HG02981 (cell line): ENCODE data around the gene RNF169.
"Not testable (repeated sequence)": the region's sequence is repeated elsewhere in the genome, so short reads cannot be mapped to it uniquely, and the experiment has no call there.

ENCODE experiments used
- ATAC-seq: cut with Tn5 transposase; IDR thresholded peaks from one replicate; pipeline ENCODE4 v1.9.1; 2021; ENCODE audit warnings: mild to moderate bottlenecking, moderate library complexity; ENCODE audit not compliant: unreplicated experiment

RNF169 gene

DNA sequence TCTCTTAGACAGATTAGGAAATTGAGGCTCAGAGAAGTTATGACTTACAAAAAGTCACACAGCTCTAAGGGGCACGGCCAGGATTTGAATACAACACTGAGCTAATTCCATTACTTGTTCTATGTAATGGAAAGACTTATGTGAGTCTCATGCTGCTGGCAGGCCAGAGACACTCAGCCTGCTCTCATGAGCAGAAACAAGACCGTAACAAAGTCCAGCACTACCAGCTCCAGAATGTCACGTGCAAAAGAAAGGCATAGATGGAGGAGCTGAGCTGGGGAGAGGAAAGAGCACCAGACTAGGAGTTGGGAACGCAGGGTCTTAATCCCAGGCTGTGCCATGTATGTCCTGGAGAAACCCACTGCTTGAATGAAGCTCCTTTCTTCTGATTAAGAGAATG, 19.3 kb upstream of the RNF169 start:
- no peak for ATAC-seq

DNA sequence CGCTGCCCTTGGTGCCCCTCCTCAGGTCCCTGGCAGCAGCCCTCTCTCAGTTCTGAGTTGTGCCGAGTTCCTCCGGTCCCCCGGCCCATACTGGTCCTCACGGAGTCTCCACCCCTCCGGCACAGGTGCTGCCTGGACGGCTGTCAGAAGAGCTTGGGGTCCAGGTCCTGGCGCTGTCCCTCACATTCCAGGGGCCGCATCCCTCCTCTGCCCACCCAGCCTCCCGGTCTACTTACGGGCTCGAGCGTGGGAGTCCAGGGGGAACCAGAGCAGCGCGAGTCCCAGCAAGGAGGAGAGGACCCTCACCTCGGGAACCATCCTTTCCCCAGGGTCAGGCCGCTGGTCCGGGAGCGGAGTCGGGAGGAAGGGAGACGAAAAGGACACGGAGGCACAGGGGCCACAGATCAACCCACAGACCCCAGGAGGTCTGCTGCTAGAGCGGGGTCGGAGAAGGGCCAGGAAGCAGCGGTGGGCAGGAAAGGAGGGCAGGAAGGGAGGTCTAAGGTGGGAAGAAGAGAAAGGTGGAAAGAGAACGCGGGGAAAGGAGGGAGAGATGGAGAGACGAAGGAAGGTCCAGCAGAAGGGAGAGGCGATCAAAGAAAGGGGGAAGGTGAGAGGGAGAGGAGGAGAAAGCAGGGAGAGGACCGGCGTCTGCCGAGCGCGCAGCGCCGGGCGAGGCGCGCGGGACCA, 17.9 kb upstream of the RNF169 start:
- ATAC-seq = no peak

DNA sequence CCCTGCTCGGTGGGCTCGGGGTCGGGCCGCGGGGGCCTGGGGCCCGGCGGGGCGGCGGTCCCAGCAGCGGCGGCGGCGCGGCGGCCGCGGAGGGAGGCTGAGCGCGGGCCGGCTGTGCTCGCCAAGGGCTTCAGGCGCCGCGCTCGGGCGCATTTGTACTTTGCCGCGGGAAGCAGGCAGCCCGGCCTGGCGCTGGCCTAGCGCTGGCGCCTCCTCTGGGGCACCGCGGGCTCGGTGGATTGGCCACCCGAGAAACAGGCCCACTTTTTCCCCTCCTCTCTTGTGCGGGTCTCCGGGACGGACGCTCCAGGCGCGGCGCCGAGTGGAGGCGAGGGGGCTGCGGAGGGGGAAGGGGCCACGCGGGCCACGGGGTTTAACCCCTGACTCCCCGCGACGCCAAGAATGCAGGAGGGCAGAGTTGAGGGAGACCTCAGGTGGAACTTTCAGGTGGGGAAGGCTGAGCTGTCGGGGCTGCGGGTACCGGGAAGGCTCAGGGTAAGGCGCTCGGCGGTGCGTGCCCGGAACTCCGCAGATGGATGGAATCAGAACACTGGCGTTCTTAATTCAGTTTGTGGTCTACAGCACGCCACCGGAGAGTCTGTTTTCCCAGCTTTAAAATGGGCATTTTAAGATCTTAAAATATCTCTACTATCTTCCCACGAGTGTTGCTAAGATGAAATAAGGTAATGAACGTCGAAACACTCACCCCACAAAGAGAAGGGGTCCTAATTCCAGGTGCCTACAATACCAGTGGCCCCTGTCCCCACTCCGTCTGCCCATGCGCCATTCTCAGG, 17.2 kb upstream of the RNF169 start, which contains the start of gene CHRDL2:
CHRDL2 (minus strand) TSS at position 126 of the 794 bp plus-strand sequence. CDS start 538 bp downstream, outside the sequence.
- ATAC-seq = no peak

DNA sequence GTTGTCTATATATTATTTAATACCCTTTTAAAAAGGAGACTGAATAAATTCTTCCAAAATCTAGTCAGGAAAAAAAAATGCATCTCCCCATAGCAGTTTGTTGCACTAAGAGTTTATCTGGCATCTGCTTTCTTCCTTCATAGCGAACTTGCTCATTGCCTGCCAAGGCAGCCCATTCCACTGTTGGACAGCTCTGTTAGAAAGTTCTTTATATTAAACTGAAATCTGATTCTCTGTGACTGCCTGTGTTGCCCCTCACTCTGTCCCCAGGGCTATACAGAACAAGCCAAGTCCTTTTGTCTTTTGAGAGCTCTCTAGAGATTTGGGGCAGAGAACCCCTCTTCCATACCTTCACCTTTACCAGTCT, 14.1 kb upstream of the RNF169 start:
- ATAC-seq = no peak

DNA sequence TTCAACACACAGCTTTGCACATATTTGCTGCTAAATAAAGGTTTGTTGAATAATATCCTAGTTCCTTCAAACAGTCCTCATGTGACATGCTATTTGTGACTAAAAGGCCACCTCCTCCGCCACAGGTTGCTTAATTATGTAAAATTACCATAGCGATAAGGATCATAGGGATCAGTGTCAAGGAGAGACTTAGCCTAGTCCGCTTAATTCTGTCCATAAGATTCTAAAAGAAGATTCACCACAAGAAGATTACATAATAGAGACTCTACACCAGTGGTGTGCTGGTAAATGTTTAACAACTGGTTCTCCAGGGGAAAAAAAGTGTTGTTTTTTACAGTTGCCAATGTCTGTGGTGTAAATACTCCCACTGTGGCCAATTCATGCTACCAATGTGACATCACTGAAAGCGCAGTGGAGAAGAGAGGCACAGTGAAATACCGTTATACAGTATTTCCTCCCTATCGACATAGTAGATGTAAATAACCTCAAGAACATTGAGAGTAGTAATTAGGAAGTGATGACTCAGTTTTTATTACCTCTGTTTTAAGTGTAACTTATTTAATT, 13.2 kb upstream of the RNF169 start:
- ATAC-seq = no peak

DNA sequence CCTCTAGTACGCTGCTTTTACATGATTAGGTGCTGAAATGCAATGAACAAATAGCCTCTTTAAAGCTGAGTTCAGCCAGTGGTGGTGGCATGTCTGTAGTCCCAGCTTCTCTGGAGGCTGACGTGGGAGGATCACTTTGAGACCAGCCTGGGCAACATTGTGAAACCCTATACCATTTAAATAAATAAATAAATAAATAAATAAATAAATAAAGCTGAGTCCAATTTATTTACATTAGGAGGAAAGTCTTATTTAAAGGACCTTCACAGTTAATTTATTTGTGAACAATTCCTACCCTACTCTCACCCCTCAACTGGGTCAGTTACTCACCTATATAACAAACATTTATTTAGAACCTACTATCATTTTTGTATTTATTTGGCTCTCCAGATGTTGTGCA, 12.6 kb upstream of the RNF169 start:
- no peak for ATAC-seq

DNA sequence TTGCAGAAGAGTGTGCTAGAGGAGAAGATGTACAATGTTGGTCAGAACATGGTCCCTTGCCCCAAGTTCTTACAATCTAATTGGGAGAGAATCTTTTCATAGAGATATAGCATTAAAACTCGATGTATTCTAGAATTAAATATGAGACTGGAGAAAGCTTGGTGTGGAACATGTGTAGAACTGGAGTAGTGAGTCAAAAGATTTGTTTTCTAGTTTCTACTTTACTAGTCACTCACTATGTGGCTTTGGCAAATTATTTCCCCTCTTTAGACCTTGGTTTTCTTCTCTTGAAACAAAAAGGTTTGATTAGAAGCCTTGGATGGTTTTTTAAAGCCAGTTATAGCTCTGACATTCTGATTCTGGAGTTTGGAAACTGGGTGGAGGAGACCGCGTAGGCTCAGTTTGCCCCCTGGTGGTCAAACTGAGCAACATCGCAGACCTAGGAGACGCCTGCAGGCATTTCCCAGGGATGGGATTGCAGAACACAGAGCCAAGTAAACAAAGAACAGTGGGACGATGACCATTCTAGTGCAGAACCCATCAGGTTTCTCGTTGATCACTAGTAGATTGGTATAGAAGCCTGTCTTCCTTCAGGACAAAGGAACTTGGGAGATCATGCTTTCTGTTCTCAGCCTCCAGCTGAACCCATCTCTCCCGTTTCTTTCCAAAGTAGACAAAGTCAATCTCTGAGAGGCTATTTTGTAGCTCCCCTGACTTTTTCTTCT, 8.9 kb upstream of the RNF169 start:
- no peak for ATAC-seq

DNA sequence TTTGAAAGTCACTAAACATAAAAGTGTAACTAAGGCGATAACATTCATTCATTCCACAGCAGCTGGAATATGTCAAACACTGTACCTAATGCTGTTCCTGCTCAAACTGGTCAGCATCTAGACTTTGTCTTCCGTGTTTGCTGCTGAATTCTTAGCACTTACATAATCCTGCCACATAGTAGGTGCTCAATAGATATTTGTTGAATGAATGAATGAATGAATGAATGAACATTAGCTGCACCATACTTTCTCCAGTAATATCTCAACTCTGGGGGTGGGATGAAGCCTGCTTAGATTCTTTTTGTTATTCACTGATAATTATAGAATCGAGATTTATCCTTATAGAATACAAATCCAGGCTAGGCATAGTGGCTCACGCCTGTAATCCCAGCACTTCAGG, 6.6 kb upstream of the RNF169 start:
- no peak for ATAC-seq

DNA sequence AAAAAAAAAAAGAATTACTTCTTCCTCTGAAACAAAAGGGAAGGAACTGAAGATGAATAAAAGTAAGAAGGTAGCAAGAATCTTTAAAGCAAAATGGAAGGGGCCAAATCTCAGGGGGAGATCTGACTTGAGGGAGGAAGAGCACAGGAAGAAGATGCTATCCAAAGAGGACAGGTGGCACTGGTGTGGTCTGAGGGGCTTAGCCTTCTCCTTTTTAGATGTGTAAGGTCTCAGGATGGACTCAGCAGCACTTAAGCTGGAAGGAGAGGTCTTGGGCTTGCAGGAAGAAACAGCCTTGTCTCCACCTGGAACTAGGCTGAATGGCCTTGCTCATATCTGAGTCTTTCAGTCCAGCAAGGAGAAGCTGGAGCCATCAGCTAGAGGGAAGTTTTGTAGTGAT, 5.0 kb upstream of the RNF169 start:
- no peak for ATAC-seq

DNA sequence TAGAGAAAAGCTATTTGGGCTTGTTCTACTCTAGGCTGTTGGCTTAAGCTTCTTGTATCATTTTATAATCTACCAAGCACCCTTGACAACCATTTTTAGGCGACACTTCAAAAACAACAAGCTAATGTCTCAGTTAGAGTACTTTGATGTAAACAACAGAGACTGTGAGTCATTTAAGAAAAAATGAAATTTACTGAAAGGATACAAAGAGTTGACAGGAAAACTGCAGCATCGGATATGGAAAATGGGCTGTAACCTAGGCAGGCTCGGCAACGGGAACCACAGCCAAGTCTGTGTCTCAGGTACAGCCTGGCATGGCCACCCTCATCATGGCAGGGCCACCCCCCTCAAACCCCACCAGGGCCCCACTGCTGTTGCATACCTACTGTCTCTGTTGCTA, 4.4 kb upstream of the RNF169 start:
- no peak for ATAC-seq

DNA sequence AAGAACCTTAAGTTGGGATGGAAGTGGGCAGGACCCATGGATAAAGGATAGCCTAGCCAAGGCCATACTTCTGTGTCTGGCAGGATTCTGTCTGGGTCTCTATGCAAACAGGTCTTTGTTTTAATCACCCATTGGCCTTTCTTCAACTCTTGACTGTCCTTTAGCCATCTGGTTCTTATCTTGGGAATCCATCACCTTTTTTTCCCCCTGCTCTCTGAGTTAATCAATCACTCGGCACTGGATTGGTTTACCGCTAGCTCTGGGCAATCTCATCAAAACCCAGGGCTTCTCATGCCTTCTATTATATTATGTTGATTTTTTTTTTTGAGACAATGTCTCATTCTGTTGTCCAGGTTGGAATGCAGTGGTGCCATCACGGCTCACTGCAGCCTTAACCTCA, 1.8 kb upstream of the RNF169 start:
- ATAC-seq = no peak

DNA sequence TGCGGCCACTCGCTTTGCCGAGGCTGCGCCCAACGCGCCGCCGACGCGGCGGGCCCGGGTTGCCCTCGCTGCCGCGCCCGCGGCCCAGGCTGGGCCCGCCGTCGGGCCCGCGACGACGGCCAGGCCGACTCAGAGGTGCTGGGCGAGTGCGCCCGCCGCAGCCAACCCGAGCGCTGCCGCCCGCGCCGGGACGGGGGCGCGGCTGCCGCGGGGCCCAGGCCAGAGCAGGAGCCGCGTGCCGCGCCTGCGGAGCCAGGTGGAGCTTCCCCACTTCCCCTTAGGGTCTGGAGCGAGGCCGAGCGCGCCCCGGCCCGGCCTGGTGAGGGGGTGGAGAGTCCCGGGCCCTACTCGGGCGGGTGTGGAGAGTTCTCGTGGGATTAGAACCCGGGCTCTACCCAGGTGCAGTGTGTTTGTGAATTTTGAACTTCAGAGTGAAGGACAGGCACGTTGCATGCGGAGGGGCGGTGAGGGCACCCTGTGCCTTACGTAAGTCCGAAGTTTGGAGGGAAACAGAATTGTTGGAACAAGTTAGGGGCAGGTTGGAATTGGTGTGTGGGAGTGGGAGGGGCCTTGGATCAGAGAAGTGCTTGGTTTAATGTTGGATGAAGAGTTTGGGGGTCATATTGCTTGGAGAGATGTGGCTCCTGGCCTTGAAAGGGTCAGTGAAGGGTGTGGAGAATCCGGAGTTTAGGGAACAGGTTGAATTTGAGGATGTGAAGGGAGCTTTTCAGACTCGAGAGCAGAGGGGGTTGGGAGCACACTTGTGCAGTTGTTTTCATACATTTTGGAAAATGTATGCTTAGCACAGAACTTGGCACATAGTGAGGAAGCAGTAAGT, 697 bp downstream of the RNF169 start:
- ATAC-seq = peak; percentile 48

DNA sequence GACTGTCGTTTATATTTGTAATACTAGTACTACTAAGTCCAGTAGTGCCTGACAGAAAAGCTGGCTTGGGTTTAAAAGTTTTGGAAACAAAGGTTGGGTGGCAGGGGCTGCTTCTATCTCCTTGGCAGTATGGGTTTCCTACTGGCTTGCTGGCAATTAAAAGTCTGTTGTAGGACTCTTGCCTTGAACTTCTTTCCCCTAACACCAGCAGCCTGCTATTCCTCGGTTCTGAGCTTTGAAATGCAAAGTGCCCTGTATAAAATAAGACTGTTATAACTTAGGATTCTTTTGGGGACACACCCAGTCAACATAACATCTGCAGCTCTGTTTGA, 1.3 kb downstream of the RNF169 start:
- no peak for ATAC-seq

DNA sequence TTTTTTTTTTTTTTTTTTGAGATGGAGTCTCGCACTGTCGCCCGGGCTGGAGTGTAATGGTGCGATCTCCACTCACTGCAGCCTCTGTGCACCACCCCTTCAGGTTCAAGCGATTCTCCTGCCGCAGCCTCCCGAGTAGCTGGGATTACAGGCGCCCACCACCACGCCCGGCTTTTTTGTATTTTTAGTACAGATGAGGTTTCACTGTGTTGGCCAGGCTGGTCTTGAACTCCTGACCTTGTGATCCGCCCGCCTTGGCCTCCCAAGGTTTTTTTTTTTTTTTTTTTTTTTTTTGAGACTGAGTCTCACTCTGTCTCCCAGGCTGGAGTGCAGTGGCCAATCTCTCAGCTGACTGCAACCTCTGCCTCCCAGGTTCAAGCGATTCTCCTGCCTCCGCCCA, 1.9 kb downstream of the RNF169 start:
- not testable (repeated sequence) for ATAC-seq

DNA sequence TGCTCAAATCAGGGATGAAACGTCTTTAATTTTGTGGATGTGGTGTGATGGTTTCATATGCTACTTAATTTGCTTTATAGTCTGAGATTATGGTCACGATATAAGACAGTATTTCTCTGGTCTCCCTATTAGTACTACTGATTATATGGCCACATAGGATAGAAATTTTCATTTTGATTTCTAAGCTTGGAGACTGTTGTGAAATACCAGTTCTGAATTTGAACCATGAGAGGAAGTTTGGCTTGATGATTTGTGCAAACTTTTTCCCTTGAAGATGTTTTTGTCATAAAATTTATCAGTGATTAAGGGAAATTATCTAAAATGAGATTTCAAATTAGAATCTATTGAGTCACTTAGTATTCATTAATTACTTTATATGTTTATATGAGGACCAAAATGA, 2.7 kb downstream of the RNF169 start:
- no peak for ATAC-seq

DNA sequence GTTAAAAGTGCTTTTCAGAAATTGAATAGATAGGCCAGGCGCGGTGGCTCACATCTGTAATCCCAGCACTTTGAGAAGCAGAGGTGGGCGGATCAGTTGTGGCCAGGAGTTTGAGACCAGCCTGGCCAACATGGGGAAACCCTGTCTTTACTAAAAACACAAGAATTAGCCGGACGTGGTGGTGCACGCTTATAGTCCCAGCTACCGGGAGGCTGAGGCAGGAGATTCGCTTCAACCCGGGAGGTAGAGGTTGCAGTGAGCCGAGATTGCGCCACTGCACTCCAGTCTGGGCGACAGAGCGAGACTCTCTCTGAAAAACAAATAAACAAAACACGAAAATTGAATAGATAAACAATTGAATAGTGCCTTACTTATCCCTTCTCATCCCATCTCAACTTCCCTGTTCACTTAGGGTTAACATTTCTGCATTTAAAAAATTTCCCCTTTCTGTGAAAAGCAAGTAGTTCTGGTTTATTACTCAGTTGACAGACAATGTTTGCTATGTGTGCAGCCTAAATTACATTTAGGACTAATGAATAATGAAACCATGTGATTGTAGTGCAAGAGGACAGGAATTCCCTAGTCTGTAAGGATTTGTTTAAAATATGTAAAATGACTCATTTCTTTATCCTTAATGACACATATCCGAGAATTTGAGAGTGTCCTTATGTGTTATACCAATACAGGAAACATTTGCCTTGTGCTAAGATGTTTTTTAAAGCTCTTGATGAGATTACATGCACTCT, 6.0 kb downstream of the RNF169 start:
- no peak for ATAC-seq

DNA sequence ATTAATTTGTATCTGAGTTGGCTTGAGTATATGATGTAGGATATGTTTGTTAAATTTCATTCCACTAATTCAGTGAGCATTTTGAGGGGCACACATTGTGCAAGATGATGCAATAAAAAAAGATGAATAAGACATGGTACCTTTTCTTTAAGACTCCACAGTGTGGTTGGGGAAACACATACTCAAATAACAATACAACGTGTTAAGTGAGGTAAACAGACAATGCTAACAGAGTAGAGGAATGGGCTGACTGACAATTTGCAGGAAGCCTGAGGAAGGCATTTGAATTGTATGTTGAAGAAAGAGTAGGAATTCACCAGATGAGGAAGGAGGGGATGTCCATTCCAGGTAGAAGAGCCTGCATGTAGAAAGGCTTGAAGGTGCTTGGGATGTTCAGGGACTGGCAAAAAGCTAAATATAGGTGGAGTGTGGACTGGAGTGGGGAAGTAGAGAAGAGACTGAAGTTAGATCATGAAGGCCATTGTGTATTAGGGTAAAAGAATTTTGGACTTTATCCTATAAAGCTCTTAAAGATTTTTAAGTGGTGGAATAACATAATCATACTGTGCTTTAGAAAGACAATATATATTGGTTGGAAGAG, 6.8 kb downstream of the RNF169 start:
- ATAC-seq = no peak

DNA sequence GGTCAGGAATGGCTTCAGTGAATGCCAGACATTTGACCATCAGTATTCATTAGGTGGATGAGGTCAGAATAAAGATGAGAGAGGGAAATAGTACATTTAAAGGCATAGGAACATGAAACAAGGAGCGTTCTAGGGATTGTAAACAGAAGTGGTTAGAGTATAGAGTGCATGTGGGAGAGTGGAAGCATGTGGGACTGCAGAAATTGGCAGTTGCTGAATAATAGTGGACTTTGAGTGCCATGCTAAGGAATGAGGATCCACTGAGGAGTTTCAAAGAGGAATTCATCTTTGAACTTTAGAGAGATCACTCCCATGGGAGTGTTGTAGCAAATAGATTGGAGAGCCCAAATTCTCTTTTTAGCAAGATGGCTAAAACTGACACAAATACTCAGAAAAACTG, 7.9 kb downstream of the RNF169 start:
- no peak for ATAC-seq

DNA sequence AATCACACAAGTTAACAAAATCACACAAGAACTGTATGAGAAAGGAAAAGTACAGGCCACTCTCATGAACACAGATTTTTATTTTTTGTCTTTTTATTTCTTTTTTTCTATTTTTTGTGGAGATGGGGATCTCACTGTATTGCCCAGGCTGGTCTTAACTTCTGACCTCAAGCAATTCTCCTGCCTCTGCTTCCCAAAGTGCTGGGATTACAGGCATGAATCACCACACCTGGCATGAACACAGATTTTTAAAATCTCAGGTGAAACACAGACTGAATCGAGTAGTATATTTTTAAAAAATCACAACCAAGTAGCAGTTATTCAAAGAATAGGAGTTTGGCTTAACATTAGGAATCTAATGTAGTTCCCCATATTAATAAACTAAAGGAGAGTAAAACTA, 18.3 kb downstream of the RNF169 start:
- no peak for ATAC-seq

DNA sequence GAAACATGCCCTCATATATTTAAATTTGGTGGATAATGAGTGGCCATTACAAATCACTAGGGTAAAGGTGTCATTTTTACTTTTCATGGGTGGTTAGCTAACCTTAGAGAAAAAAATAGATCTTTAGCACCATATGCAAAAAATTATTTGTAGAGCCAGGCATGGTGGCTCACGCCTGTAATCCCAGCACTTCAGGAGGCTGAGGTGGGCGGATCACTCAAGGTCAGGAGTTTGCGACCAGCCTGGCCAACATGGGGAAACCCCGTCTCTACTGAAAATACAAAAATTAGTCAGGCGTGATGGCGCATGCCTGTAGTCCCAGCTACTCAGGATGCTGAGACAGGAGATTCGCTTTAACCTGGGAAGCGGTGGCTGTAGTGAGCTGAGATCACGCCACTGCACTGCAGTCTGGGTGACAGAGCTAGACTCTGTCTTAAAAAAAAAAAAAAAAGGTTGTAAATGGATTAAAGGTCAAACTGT, 19.6 kb downstream of the RNF169 start:
- ATAC-seq = not testable (repeated sequence)
